DOHH2 (cell line): ENCODE data around the gene SLC12A2.

Experiments
- H3F3A ChIP-seq: fragments of 200-600 bp; sonication (generic), shearing (Covaris generic); 2 replicates; pipeline ENCODE4 v1.6.0; 2016; ENCODE audit warnings: antibody characterized with exemption, mild to moderate bottlenecking; ENCODE audit not compliant: control insufficient read depth, insufficient read depth
- H3K27ac ChIP-seq: fragments of 200-600 bp; sonication (generic); 2 replicates; pipeline ENCODE4 v1.5.1; 2014; ENCODE audit warnings: low read depth, mild to moderate bottlenecking, low read length, moderate library complexity
- H3K27me3 ChIP-seq: fragments of 200-600 bp; sonication (generic); 2 replicates; pipeline ENCODE4 v1.6.1; 2014; ENCODE audit warnings: mild to moderate bottlenecking, low read length, mixed read lengths; ENCODE audit not compliant: control insufficient read depth
- H3K36me3 ChIP-seq: fragments of 200-600 bp; sonication (generic); 2 replicates; pipeline ENCODE4 v1.6.1; 2014; ENCODE audit warnings: mild to moderate bottlenecking, low read length, moderate library complexity, mixed read lengths; ENCODE audit not compliant: control insufficient read depth
- H3K4me1 ChIP-seq: fragments of 200-600 bp; sonication (generic); 2 replicates; pipeline ENCODE4 v1.6.1; 2014; ENCODE audit warnings: mild to moderate bottlenecking, low read length, mixed read lengths; ENCODE audit not compliant: control insufficient read depth
- H3K4me2 ChIP-seq: fragments of 200-600 bp; sonication (generic); 2 replicates; pipeline ENCODE4 v1.6.0; 2014; ENCODE audit warnings: mild to moderate bottlenecking, low read length, moderate library complexity
- H3K4me3 ChIP-seq: fragments of 200-600 bp; sonication (generic); 2 replicates; pipeline ENCODE4 v1.5.1; 2014; ENCODE audit warnings: mild to moderate bottlenecking, low read length, mixed read lengths
- H3K79me2 ChIP-seq: fragments of 200-600 bp; sonication (generic); 2 replicates; pipeline ENCODE4 v1.6.1; 2014; ENCODE audit warnings: mild to moderate bottlenecking, low read length, mixed read lengths; ENCODE audit not compliant: control insufficient read depth
- H3K9me2 ChIP-seq: fragments of 200-600 bp; sonication (generic); replicated peaks from 2 replicates; pipeline ENCODE4 v1.6.1; 2014; ENCODE audit warnings: mild to moderate bottlenecking, low read length, mixed read lengths; ENCODE audit not compliant: control insufficient read depth
- H3K9me3 ChIP-seq: fragments of 200-600 bp; sonication (generic); 2 replicates; pipeline ENCODE4 v1.6.1; 2014; ENCODE audit warnings: antibody characterized with exemption, low read length, mixed read lengths; ENCODE audit not compliant: control insufficient read depth, insufficient read depth
- H4K20me1 ChIP-seq: fragments of 200-600 bp; sonication (generic); 2 replicates; pipeline ENCODE4 v1.6.0; 2014; ENCODE audit warnings: low read depth, mild to moderate bottlenecking, antibody characterized with exemption, low read length, moderate library complexity; ENCODE audit not compliant: control insufficient read depth, insufficient read depth
- CTCF ChIP-seq: fragments of 200-600 bp; sonication (generic); IDR thresholded peaks from one replicate; pipeline ENCODE4 v1.5.1; 2014; ENCODE audit warnings: antibody characterized with exemption, mild to moderate bottlenecking, low read depth, low read length; ENCODE audit not compliant: poor library complexity, severe bottlenecking
- EZH2phosphoT487 ChIP-seq: fragments of 200-600 bp; sonication (generic); IDR thresholded peaks from 2 replicates; pipeline ENCODE4 v1.6.1; 2017; ENCODE audit warnings: borderline replicate concordance, mild to moderate bottlenecking, antibody characterized with exemption, low read length, moderate library complexity, mixed read lengths

SLC12A2 gene

GRCh38 chr5:128111818-128112448 is 28.4 kb downstream of the SLC12A2 start:
- no peaks in the 10 kb centered on the region for H3K4me1 ChIP-seq
- H3K36me3 ChIP-seq: peaks cover 63% of the 10 kb centered on the region
- H3K79me2 ChIP-seq: peaks cover 45% of the 10 kb centered on the region
- TF ChIP-seq EZH2phosphoT487 (no peak), CTCF (no peak)
- H3K4me2 ChIP-seq: no peak overlapping the region
- no peaks in the 10 kb centered on the region for H3K9me3 ChIP-seq
- H4K20me1 ChIP-seq: no peaks in the 10 kb centered on the region
- no peaks in the 10 kb centered on the region for H3K27me3 ChIP-seq
- H3F3A ChIP-seq: no peaks in the 10 kb centered on the region
- no peak overlapping the region for H3K4me3 ChIP-seq
- no peaks in the 10 kb centered on the region for H3K9me2 ChIP-seq
- no peak overlapping the region for H3K27ac ChIP-seq

- Histone ChIP-seq H3K9me3 (peaks cover 6% of the 10 kb centered on the region; the same call in 1 of the 2 replicates), H3K36me3 (peaks cover 68% of the 10 kb centered on the region), H3K79me2 (peaks cover 6% of the 10 kb centered on the region; the same call in 1 of the 2 replicates), H3K4me3 (no peak overlapping the region), H4K20me1 (no peaks in the 10 kb centered on the region), H3K9me2 (no peaks in the 10 kb centered on the region), H3K4me2 (no peak overlapping the region), H3K4me1 (no peaks in the 10 kb centered on the region), H3K27ac (no peak overlapping the region), H3K27me3 (no peaks in the 10 kb centered on the region), H3F3A (no peaks in the 10 kb centered on the region)
- TF ChIP-seq EZH2phosphoT487: no peak
- no peak for TF ChIP-seq CTCF
Observed at GRCh38 chr5:128116445-128116844, 32.9 kb downstream of the SLC12A2 start.

- Histone ChIP-seq H3F3A (no peaks in the 10 kb centered on the region), H3K4me2 (no peak overlapping the region), H3K27ac (no peak overlapping the region), H3K79me2 (no peaks in the 10 kb centered on the region), H3K9me3 (peaks cover 6% of the 10 kb centered on the region; the same call in 1 of the 2 replicates), H4K20me1 (no peaks in the 10 kb centered on the region), H3K4me3 (no peak overlapping the region), H3K9me2 (no peaks in the 10 kb centered on the region), H3K4me1 (no peaks in the 10 kb centered on the region), H3K27me3 (no peaks in the 10 kb centered on the region), H3K36me3 (peaks cover 58% of the 10 kb centered on the region)
- TF ChIP-seq CTCF (no peak), EZH2phosphoT487 (no peak)
Observed at GRCh38 chr5:128118214-128118613, 34.6 kb downstream of the SLC12A2 start.
